RWPE2 (cell line): ENCODE results near the gene CCSER1.

Source experiments
- ATAC-seq: fragments of 200-7000 bp; cut with Tn5 transposase; 3 replicates; pipeline ENCODE4 v1.9.1; 2021; ENCODE audit warnings: low read depth
- DNase-seq: peaks from one replicate; pipeline ENCODE4 v3.0.0-alpha.2; 2020; ENCODE audit warnings: low spot score
- H3K27ac ChIP-seq: fragments of 450-650 bp; 2 replicates; pipeline ENCODE4 v1.5.1; 2017; ENCODE audit warnings: mild to moderate bottlenecking; ENCODE audit not compliant: poor library complexity, severe bottlenecking
- H3K27me3 ChIP-seq: fragments of 250-450 bp; sonication (Bioruptor Pico); 2 replicates; pipeline ENCODE4 v1.5.1; 2021; ENCODE audit warnings: mild to moderate bottlenecking, moderate library complexity; ENCODE audit not compliant: insufficient read depth, poor library complexity, severe bottlenecking
- H3K36me3 ChIP-seq: fragments of 250-450 bp; sonication (Bioruptor Pico); 2 replicates; pipeline ENCODE4 v1.5.1; 2020; ENCODE audit warnings: low read depth, mild to moderate bottlenecking, moderate library complexity
- H3K4me1 ChIP-seq: fragments of 250-450 bp; sonication (Bioruptor Pico); 2 replicates; pipeline ENCODE4 v1.5.1; 2021; ENCODE audit warnings: mild to moderate bottlenecking, moderate library complexity; ENCODE audit not compliant: insufficient read depth, poor library complexity, severe bottlenecking
- H3K4me3 ChIP-seq: fragments of 250-450 bp; sonication (Bioruptor Pico); 2 replicates; pipeline ENCODE4 v1.5.1; 2021; ENCODE audit warnings: mild to moderate bottlenecking, moderate library complexity; ENCODE audit not compliant: severe bottlenecking
- H3K9me3 ChIP-seq: fragments of 250-450 bp; sonication (Bioruptor Pico); 2 replicates; pipeline ENCODE4 v1.5.1; 2021; ENCODE audit warnings: mild to moderate bottlenecking, moderate library complexity; ENCODE audit not compliant: severe bottlenecking
- TF ChIP-seq, protein P1 (sequence below): fragments of 450-650 bp; IDR thresholded peaks from one replicate; pipeline ENCODE4 v1.5.1; 2017; ENCODE audit warnings: mild to moderate bottlenecking, moderate library complexity; ENCODE audit not compliant: poor library complexity, severe bottlenecking

CCSER1 gene

DNA sequence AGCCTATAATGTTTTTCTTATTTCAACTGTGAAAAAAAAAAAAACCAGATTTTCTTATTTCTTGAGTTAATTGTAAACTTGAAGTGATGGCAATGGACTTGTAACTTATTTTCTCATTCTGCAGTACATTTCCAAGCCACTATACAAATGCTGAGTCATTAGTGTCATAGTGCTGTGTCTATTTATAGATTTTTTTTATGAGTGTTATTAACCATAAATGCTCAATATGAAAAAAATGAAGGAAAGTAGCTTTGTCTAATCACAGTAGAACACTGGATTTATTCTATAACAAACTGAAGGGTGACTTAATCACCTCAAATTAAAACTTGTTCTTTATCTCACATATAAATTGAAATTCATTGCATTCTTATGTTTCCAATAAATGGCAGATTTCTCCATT is 718.6 kb downstream of the CCSER1 start:
- ATAC-seq: no peak
- TF ChIP-seq, protein P1, sequence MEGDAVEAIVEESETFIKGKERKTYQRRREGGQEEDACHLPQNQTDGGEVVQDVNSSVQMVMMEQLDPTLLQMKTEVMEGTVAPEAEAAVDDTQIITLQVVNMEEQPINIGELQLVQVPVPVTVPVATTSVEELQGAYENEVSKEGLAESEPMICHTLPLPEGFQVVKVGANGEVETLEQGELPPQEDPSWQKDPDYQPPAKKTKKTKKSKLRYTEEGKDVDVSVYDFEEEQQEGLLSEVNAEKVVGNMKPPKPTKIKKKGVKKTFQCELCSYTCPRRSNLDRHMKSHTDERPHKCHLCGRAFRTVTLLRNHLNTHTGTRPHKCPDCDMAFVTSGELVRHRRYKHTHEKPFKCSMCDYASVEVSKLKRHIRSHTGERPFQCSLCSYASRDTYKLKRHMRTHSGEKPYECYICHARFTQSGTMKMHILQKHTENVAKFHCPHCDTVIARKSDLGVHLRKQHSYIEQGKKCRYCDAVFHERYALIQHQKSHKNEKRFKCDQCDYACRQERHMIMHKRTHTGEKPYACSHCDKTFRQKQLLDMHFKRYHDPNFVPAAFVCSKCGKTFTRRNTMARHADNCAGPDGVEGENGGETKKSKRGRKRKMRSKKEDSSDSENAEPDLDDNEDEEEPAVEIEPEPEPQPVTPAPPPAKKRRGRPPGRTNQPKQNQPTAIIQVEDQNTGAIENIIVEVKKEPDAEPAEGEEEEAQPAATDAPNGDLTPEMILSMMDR: no peak
- peaks cover 23% of the 10 kb centered on the region for H3K4me1 ChIP-seq

DNA sequence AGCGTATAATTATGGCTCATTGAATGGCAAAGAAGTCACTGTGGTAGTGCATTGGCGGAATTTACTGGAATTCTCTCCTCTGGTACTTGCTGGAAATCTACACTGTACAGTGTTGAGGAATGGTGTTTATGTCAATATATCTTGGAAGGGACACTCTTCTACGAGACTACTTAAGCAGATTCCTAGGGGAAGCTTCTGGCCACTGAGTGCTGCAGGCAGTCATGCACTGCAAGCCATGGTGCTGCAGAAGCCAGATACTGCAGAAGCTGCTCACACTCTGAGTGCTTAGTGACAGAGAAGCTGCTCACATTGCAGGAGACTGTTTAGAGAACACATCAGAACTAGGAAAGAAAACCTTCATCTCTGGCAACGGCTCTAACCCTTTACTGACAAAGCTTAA is 725.0 kb downstream of the CCSER1 start:
- DNase-seq (no peak), ATAC-seq (no peak)
- no peaks in the 10 kb centered on the region for H3K27me3 ChIP-seq
- H3K9me3 ChIP-seq: no peaks in the 10 kb centered on the region
- no peaks in the 10 kb centered on the region for H3K4me1 ChIP-seq
- H3K27ac ChIP-seq: no peak overlapping the region
- no peaks in the 10 kb centered on the region for H3K36me3 ChIP-seq
- TF ChIP-seq, protein P1: no peak
- no peak overlapping the region for H3K4me3 ChIP-seq

More for the DNA sequence above, 718.6 kb downstream of the CCSER1 start:
- Histone ChIP-seq H3K9me3 (no peaks in the 10 kb centered on the region), H3K27ac (no peak overlapping the region), H3K27me3 (no peaks in the 10 kb centered on the region), H3K4me3 (no peak overlapping the region), H3K36me3 (no peaks in the 10 kb centered on the region)
- no peak for DNase-seq

DNA sequence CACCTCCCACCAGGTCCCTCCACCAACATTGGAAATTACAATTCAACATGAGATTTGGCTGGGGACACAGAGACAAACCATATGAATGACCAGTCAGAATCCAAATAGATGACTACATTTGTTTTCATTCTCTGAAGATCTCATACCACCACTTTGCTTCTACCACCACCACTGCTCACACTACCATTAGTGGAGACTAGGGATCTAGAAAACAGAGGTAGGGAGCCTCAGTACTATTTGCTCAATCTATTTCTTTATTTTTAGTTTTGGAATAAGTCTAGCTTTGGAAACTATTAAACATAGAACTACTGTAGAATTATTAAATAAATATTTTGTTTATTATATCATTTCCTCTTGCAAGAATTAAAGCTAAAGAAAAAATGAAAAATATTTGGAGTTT is 727.9 kb downstream of the CCSER1 start:
- no peak for ATAC-seq
- no peak for DNase-seq
- Histone ChIP-seq H3K4me1 (no peaks in the 10 kb centered on the region), H3K9me3 (no peaks in the 10 kb centered on the region), H3K36me3 (no peaks in the 10 kb centered on the region), H3K27ac (no peak overlapping the region), H3K27me3 (no peaks in the 10 kb centered on the region), H3K4me3 (no peak overlapping the region)
- TF ChIP-seq, protein P1: no peak

DNA sequence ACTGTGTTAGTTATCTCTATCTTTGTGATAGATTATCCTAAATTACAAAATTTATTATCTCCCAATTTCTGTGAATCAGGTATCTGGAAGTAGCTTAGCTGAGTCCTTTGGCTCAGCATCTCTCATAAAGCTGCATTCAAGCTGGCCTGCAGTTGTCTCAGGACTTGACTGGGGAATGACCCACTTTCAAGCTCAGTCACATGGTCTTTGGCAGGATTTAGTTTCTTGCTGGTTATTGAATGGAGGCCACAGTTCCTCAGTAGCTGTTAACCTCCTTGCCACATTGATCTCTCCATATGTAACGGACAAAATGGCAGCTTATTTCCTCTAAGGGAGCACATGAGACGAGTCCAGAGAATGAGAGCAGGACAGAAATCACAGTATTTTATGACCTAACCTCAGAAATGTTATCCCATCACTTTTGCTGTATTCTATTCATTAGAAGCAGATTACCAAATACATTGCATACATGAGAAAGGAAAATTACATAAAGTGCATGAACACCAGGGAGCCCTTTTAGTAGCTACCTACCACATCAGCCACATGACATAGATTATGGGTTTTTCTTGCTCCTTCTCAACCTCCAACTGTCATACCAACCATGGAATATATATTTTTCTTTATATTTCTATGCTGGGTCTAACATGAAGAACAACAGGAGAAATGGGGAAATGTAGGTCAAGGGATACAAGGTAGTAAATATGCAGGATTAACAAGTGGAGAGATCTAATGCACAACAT is 730.1 kb downstream of the CCSER1 start:
- DNase-seq (no peak), ATAC-seq (no peak)
- no peak overlapping the region for H3K27ac ChIP-seq
- H3K4me3 ChIP-seq: no peak overlapping the region
- no peaks in the 10 kb centered on the region for H3K9me3 ChIP-seq
- no peaks in the 10 kb centered on the region for H3K36me3 ChIP-seq
- TF ChIP-seq, protein P1: no peak
- no peaks in the 10 kb centered on the region for H3K4me1 ChIP-seq
- no peaks in the 10 kb centered on the region for H3K27me3 ChIP-seq

DNA sequence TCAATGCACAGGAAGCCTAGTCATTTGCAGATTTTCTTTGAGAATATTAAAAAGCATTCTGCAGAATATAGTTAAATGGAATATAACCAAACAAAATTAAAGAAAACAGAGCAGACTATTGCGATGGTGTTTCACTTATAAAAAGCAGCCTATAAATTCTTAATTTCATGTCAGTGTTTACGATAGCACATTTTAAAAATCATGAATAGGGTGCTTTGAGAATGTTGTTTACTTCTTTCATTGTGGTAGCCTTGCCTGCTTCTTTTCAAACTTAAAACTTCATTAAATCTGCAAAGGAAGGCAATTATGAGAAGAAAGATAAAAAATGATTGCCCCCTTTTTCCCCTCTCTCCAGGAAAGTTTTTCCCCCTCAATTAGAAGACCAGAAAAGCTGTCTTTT is 748.6 kb downstream of the CCSER1 start:
- no peaks in the 10 kb centered on the region for H3K27me3 ChIP-seq
- TF ChIP-seq, protein P1: no peak
- H3K27ac ChIP-seq: no peak overlapping the region

More for the DNA sequence above, 748.6 kb downstream of the CCSER1 start:
- Histone ChIP-seq H3K36me3 (no peaks in the 10 kb centered on the region), H3K9me3 (no peaks in the 10 kb centered on the region), H3K4me3 (no peak overlapping the region), H3K4me1 (no peaks in the 10 kb centered on the region)
- no peak for DNase-seq
- ATAC-seq: no peak
